Right atrium auricular region (tissue), 2 donors: Measurements from ENCODE around the gene COL23A1. TPM values are rescaled to one million over a fixed set of nuclear protein-coding genes. Genes with fewer than 3 reads are reported as not detected.

Experiments used
- DNase-seq: peaks from one replicate; pipeline ENCODE4 v3.0.0-alpha.2; 2019; ENCODE audit warnings: low spot score
- H3K27ac ChIP-seq, 2 donors: fragments of 200-600 bp; sonication (generic); 1 replicate in 1 of 2; 2 replicates in 1 of 2; pipeline ENCODE4 v1.5.1; 2016 to 2019
- H3K27me3 ChIP-seq, 2 donors: fragments of 200-600 bp; sonication (generic); one replicate each; pipeline versions ENCODE4 v1.5.1 to v1.6.0; 2017 to 2019
- H3K36me3 ChIP-seq: fragments of 200-600 bp; sonication (generic); one replicate; pipeline ENCODE4 v1.5.1; 2016
- H3K4me1 ChIP-seq, 2 donors: fragments of 200-600 bp; sonication (generic); one replicate each; pipeline versions ENCODE4 v1.5.1 to v1.6.0; 2017 to 2019
- H3K4me3 ChIP-seq, 2 donors: fragments of 200-600 bp; sonication (generic); 1 replicate in 1 of 2; 2 replicates in 1 of 2; pipeline ENCODE4 v1.5.1; 2017 to 2019; ENCODE audit warnings: mild to moderate bottlenecking in 1 of 2, moderate library complexity in 1 of 2
- H3K9me3 ChIP-seq, 2 donors: fragments of 200-600 bp; sonication (generic); one replicate each; pipeline ENCODE4 v1.5.1; 2019
- total RNA-seq, 2 donors: library from RNA; depleted of rRNA; stranded (reverse); fragments of >200 nt; gene quantifications; one replicate each; pipeline ENCODE4 v1.1.0, GENCODE V29; 2016
- TF ChIP-seq, protein P1 (sequence below), 2 donors: fragments of 200-600 bp; sonication (generic); IDR thresholded peaks; one replicate each; pipeline ENCODE4 v1.5.1; 2019; ENCODE audit warnings: antibody characterized with exemption in 2 of 2

Gene COL23A1
- total RNA-seq, 2 donors from 2014 or later = 5.7 to 6.8 TPM

DNA sequence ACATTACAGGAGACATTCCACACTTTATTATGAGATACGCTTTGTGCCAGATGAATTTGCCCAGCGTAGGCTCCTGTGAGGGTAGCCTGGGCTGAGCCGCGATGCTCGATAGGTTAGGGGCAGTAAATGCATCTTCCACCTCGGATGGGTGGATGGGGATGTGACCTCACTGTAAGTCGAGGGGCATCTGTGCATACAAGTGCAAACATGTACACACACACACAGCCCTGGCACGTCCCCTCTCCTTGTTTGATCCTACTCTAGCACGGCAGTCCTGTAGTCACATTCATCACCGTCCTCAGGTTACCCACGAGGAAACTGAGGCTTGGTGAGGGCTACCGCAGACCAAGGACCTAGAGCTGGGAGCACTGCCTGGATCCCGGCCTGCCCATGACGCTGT, 166.8 kb downstream of the COL23A1 start:
- Histone ChIP-seq H3K9me3 (no peaks in the 10 kb centered on the region), H3K27me3 (no peaks in the 10 kb centered on the region), H3K4me3 (no peak overlapping the region), H3K27ac (no peak overlapping the region), H3K4me1 (peaks cover 0 to 12% of the 10 kb centered on the region in 2 donors), H3K36me3 (no peaks in the 10 kb centered on the region)
- TF ChIP-seq, protein P1, sequence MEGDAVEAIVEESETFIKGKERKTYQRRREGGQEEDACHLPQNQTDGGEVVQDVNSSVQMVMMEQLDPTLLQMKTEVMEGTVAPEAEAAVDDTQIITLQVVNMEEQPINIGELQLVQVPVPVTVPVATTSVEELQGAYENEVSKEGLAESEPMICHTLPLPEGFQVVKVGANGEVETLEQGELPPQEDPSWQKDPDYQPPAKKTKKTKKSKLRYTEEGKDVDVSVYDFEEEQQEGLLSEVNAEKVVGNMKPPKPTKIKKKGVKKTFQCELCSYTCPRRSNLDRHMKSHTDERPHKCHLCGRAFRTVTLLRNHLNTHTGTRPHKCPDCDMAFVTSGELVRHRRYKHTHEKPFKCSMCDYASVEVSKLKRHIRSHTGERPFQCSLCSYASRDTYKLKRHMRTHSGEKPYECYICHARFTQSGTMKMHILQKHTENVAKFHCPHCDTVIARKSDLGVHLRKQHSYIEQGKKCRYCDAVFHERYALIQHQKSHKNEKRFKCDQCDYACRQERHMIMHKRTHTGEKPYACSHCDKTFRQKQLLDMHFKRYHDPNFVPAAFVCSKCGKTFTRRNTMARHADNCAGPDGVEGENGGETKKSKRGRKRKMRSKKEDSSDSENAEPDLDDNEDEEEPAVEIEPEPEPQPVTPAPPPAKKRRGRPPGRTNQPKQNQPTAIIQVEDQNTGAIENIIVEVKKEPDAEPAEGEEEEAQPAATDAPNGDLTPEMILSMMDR (IDR thresholded peaks at IDR 0.05) = no peak
- DNase-seq = peak; percentile 44

DNA sequence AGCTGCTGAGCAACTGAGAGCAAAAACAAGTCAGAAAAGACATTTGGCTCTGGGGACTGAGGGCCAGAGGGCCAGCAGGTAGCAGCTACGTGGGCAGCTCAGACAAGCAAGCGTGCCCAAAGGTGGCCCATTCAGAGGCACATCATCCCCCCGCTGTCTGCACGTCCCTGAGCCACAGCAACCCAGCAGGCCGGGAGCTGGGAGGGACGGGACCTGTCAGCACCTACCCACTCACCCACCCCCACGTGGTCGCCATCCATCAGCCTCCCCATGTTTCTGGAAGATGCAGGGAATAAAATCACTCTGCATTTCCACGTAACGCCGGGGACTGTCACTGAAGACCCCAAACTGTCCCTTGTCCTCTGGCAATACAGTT, 167.8 kb downstream of the COL23A1 start:
- H3K27me3 ChIP-seq = no peaks in the 10 kb centered on the region
- H3K27ac ChIP-seq = no peak overlapping the region
- no peaks in the 10 kb centered on the region for H3K36me3 ChIP-seq
- TF ChIP-seq, protein P1 (IDR thresholded peaks at IDR 0.05) = no peak
- H3K9me3 ChIP-seq = no peaks in the 10 kb centered on the region
- peak; percentile 38 for DNase-seq
- peaks cover 0 to 3% of the 10 kb centered on the region in 2 donors for H3K4me1 ChIP-seq
- H3K4me3 ChIP-seq = no peak overlapping the region

DNA sequence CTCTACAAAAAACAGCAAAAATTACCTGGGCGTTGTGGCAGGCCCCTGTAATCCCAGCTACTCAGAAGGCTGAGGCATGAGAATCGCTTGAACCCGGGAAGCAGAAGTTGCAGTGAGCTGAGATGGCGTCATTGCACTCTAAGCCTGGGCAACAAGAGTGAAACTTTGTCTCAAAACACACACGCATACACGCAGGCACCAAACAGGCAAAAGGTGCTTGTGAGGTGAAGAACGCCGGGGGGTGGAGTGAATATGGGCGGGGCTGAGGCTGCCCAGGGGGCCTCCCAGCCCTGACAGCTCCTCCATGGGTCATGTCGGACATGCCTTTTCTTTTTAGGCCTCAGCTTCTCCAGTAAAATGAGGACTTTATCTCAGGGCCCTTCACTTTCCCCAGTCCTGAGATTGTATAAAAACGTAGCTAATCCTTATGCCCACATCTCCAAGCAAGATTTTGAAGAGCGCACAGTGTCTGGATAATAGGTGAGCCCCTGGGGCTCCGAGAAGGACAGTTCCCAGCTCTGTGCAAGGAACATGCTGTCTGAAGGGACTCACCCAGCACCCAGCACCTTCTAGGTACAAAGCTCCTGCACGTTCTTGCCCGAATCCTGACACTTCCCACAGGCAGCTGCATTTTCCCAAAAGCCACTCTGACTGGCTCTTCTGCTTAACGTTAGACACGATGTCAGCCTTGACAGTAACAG, 168.3 kb downstream of the COL23A1 start:
- Histone ChIP-seq H3K27me3 (no peaks in the 10 kb centered on the region), H3K9me3 (no peaks in the 10 kb centered on the region), H3K36me3 (no peaks in the 10 kb centered on the region), H3K4me3 (no peak overlapping the region), H3K4me1 (peaks cover 0 to 3% of the 10 kb centered on the region in 2 donors), H3K27ac (no peak overlapping the region)
- no peak for DNase-seq
- TF ChIP-seq, protein P1 (IDR thresholded peaks at IDR 0.05) = no peak

DNA sequence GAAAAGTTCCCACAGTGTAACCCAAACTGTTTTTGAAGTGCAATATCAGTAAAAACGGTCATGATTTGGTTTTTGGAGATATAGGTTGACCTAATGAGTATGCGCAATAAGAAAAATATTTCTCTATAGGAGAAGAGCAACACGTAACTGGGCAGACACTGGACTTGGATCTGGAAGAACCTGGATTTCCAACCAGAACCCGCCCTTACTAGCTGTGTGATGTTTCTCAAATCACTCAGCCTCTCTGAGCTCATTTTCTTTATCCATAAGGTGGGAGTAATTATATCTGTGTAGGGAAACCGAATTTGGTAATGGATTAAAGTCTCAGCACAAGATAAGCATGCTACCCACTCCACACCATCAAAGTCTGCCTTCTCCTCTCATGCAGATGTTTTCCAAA, 169.1 kb downstream of the COL23A1 start:
- H3K4me3 ChIP-seq = no peak overlapping the region

DNA sequence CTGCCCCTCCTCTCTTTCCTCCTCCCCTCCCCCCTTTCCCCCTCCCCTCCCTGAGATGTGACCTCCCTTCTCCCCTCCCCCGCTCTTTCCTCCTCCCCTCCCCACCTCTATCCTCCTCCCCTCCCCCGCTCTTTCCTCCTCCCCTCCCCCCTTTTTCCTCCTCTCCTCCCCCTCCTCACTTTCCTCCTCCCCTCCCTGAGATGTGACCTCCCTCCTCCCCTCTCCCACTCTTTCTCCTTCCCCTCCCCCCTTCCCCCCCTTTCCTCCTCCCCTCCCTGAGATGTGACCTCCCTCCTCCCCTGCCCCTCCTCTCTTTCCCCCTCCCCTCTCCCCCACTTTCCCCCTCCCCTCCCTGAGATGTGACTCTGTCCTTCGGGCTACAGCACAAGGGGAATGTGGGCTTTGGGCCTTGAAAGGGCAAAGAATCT, 169.8 kb downstream of the COL23A1 start:
- no peak for DNase-seq
- TF ChIP-seq, protein P1 (IDR thresholded peaks at IDR 0.05) = no peak
- Histone ChIP-seq H3K27me3 (no peaks in the 10 kb centered on the region), H3K9me3 (no peaks in the 10 kb centered on the region), H3K4me1 (peaks cover 0 to 3% of the 10 kb centered on the region in 2 donors), H3K36me3 (no peaks in the 10 kb centered on the region), H3K4me3 (no peak overlapping the region), H3K27ac (no peak overlapping the region)

More for the DNA sequence above, 169.1 kb downstream of the COL23A1 start:
- DNase-seq = no peak
- H3K27me3 ChIP-seq = no peaks in the 10 kb centered on the region
- H3K27ac ChIP-seq = no peak overlapping the region
- TF ChIP-seq, protein P1 (IDR thresholded peaks at IDR 0.05) = no peak
- no peaks in the 10 kb centered on the region for H3K9me3 ChIP-seq
- peaks cover 0 to 3% of the 10 kb centered on the region in 2 donors for H3K4me1 ChIP-seq
- H3K36me3 ChIP-seq = no peaks in the 10 kb centered on the region

DNA sequence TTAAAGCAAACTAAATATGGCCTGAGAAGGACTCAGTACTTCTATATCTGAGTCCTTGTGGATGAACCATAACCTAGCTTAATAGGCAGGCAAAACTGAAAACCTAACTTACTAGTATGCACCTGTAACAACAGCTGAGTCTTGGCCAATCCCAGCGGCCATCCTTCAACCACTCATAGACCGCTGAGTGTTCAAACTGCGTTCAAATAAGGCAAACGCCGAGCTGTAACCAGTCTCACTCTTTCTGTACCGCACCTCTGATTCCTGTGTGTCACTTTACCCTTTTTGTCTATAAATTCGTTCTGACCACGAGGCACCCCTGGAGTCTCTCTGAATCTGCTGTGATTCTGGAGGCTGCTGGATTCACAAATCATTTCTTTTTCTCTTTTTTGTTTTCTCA, 170.5 kb downstream of the COL23A1 start:
- H3K27me3 ChIP-seq = no peaks in the 10 kb centered on the region
- no peak for DNase-seq
- no peak overlapping the region for H3K4me3 ChIP-seq
- no peak overlapping the region for H3K27ac ChIP-seq
- TF ChIP-seq, protein P1 (IDR thresholded peaks at IDR 0.05) = no peak
- no peaks in the 10 kb centered on the region for H3K9me3 ChIP-seq
- H3K4me1 ChIP-seq = peaks cover 0 to 3% of the 10 kb centered on the region in 2 donors
- no peaks in the 10 kb centered on the region for H3K36me3 ChIP-seq
